ENCODE data around the gene NAP1L4.

The NAP1L4 gene

DNA sequence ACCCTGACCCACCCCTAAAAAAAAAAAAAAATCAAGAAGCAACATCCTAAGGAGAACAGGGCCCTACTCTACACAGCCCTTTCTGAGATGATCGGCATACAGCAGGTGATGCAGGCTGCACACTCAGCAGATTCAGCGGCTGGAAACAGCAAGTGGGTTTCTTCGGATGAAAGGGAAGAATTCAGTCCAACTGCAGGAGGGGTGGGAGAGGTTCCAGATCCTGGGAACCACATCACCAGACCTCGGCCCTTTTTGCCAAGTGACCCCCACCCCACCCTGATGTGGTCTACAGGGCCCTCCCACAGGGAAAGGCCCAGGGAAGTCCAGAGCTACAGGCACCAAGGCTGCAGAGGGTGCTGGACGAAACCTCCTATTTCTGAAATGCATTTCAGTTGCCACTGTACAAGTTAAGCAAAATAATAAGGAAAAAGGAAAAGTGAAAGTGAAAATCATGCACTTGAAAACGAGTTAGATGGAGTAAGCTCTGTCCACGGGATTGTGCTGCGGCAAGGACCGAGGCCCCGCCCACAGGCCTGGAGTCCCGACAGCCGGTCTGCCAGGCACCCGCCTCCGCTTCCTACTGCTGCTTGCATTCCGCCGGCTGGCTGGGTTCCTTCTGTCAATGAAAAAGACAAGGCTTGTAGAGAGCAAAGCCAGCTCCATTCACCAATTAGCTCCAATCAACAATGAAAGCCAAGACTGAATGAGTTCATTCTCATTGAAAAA lies 46.9 kb downstream of the NAP1L4 start:
- H3K36me3 ChIP-seq (replicated peaks): peaks cover 26% of the 10 kb centered on the region
- peak overlapping the region; percentile 41 for H3K27ac ChIP-seq
- H3K27me3 ChIP-seq (replicated peaks): no peaks in the 10 kb centered on the region
- TF ChIP-seq, protein P1, sequence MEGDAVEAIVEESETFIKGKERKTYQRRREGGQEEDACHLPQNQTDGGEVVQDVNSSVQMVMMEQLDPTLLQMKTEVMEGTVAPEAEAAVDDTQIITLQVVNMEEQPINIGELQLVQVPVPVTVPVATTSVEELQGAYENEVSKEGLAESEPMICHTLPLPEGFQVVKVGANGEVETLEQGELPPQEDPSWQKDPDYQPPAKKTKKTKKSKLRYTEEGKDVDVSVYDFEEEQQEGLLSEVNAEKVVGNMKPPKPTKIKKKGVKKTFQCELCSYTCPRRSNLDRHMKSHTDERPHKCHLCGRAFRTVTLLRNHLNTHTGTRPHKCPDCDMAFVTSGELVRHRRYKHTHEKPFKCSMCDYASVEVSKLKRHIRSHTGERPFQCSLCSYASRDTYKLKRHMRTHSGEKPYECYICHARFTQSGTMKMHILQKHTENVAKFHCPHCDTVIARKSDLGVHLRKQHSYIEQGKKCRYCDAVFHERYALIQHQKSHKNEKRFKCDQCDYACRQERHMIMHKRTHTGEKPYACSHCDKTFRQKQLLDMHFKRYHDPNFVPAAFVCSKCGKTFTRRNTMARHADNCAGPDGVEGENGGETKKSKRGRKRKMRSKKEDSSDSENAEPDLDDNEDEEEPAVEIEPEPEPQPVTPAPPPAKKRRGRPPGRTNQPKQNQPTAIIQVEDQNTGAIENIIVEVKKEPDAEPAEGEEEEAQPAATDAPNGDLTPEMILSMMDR (IDR thresholded peaks at IDR 0.05; ENCODE audit: low read depth, low read length, missing control alignments): no peak
- peak overlapping the region; percentile 6 for H3K4me3 ChIP-seq (ENCODE audit: low read depth, low read length)
- DNase-seq: peak; percentile 93
- in situ Hi-C loops (cut with HindIII; ENCODE audit: low pct_ligation_motif_present, low sequenced_read_pairs): no loop called here

- in situ Hi-C loops (cut with HindIII; ENCODE audit: low pct_ligation_motif_present, low sequenced_read_pairs): no loop called here
- Histone ChIP-seq H3K4me3 (ENCODE audit: low read depth, low read length) (no peak overlapping the region), H3K27me3 (replicated peaks) (no peaks in the 10 kb centered on the region), H3K27ac (no peak overlapping the region), H3K36me3 (replicated peaks) (peaks cover 24% of the 10 kb centered on the region)
- no peak for DNase-seq
- TF ChIP-seq, protein P1 (IDR thresholded peaks at IDR 0.05; ENCODE audit: low read depth, low read length, missing control alignments): no peak
Measured at GRCh38 chr11:2944530-2944929, 47.6 kb downstream of the NAP1L4 start.

GRCh38 chr11:2943711-2944118 lies 48.4 kb downstream of the NAP1L4 start:
- DNase-seq: no peak
- Histone ChIP-seq H3K4me3 (ENCODE audit: low read depth, low read length) (no peak overlapping the region), H3K27me3 (replicated peaks) (no peaks in the 10 kb centered on the region), H3K27ac (no peak overlapping the region), H3K36me3 (replicated peaks) (peaks cover 24% of the 10 kb centered on the region)
- in situ Hi-C loops (cut with HindIII; ENCODE audit: low pct_ligation_motif_present, low sequenced_read_pairs): no loop called here
- TF ChIP-seq, protein P1 (IDR thresholded peaks at IDR 0.05; ENCODE audit: low read depth, low read length, missing control alignments): no peak

DNA sequence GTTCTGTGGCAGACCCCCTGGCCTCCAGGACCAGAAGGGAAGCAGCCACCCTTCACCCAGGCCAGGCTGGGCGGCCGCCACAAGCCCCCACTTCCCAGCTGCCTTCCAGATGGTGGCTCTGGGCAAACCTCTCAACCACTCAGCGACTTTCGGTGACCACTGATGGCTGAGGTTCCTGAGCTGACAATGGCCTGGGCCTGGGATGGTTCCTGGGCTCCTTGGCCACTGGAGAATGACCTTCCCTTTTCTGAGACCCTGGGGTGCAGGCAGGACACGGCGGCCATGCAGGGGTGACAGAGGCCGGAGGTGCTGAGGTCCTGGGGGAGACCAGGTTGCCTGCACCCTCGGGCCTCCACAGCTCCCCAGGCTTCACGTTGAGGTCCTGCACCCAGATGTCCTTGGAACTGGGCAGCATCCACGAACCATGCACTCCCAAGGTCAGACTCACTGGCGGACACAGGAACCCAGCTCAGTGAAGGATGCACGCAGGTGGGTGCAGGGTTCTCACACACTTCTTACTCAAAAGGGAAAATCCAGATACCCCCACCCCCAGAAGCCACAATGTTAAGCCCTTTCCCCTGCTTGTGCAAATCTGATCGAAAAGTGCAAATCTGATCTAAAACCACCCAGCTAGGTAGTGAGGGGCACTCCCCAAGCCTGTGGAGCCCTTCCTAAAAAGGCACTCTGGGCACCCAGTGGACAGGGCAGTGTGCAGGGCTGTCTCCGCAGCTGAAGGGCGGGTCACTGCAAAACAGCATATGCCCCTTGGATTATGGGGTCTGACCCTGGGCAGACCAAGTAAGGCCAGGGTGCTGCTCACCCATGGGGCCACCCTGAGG lies 49.0 kb downstream of the NAP1L4 start:
- Histone ChIP-seq H3K36me3 (replicated peaks) (peaks cover 20% of the 10 kb centered on the region), H3K27me3 (replicated peaks) (no peaks in the 10 kb centered on the region), H3K4me3 (ENCODE audit: low read depth, low read length) (no peak overlapping the region), H3K27ac (no peak overlapping the region)
- no peak for DNase-seq
- in situ Hi-C loops (cut with HindIII; ENCODE audit: low pct_ligation_motif_present, low sequenced_read_pairs): no loop called here
- TF ChIP-seq, protein P1 (IDR thresholded peaks at IDR 0.05; ENCODE audit: low read depth, low read length, missing control alignments): no peak

- no peak overlapping the region for H3K4me3 ChIP-seq (ENCODE audit: low read depth, low read length)
- TF ChIP-seq, protein P1 (IDR thresholded peaks at IDR 0.05; ENCODE audit: low read depth, low read length, missing control alignments): no peak
- in situ Hi-C loops (cut with HindIII; ENCODE audit: low pct_ligation_motif_present, low sequenced_read_pairs): no loop called here
Measured at GRCh38 chr11:2942447-2942846, 49.7 kb downstream of the NAP1L4 start.

More at GRCh38 chr11:2942447-2942846, 49.7 kb downstream of the NAP1L4 start:
- Histone ChIP-seq H3K27me3 (replicated peaks) (no peaks in the 10 kb centered on the region), H3K36me3 (replicated peaks) (peaks cover 15% of the 10 kb centered on the region), H3K27ac (no peak overlapping the region)
- DNase-seq: no peak
